DOHH2 (cell line): ENCODE results near the gene TSHZ2.

Source experiments
- H3F3A ChIP-seq: fragments of 200-600 bp; sonication (generic), shearing (Covaris generic); 2 replicates; pipeline ENCODE4 v1.6.0; 2016; ENCODE audit warnings: antibody characterized with exemption, mild to moderate bottlenecking; ENCODE audit not compliant: control insufficient read depth, insufficient read depth
- H3K27ac ChIP-seq: fragments of 200-600 bp; sonication (generic); 2 replicates; pipeline ENCODE4 v1.5.1; 2014; ENCODE audit warnings: low read depth, mild to moderate bottlenecking, low read length, moderate library complexity
- H3K27me3 ChIP-seq: fragments of 200-600 bp; sonication (generic); 2 replicates; pipeline ENCODE4 v1.6.1; 2014; ENCODE audit warnings: mild to moderate bottlenecking, low read length, mixed read lengths; ENCODE audit not compliant: control insufficient read depth
- H3K36me3 ChIP-seq: fragments of 200-600 bp; sonication (generic); 2 replicates; pipeline ENCODE4 v1.6.1; 2014; ENCODE audit warnings: mild to moderate bottlenecking, low read length, moderate library complexity, mixed read lengths; ENCODE audit not compliant: control insufficient read depth
- H3K4me1 ChIP-seq: fragments of 200-600 bp; sonication (generic); 2 replicates; pipeline ENCODE4 v1.6.1; 2014; ENCODE audit warnings: mild to moderate bottlenecking, low read length, mixed read lengths; ENCODE audit not compliant: control insufficient read depth
- H3K4me2 ChIP-seq: fragments of 200-600 bp; sonication (generic); 2 replicates; pipeline ENCODE4 v1.6.0; 2014; ENCODE audit warnings: mild to moderate bottlenecking, low read length, moderate library complexity
- H3K4me3 ChIP-seq: fragments of 200-600 bp; sonication (generic); 2 replicates; pipeline ENCODE4 v1.5.1; 2014; ENCODE audit warnings: mild to moderate bottlenecking, low read length, mixed read lengths
- H3K79me2 ChIP-seq: fragments of 200-600 bp; sonication (generic); 2 replicates; pipeline ENCODE4 v1.6.1; 2014; ENCODE audit warnings: mild to moderate bottlenecking, low read length, mixed read lengths; ENCODE audit not compliant: control insufficient read depth
- H3K9me2 ChIP-seq: fragments of 200-600 bp; sonication (generic); replicated peaks from 2 replicates; pipeline ENCODE4 v1.6.1; 2014; ENCODE audit warnings: mild to moderate bottlenecking, low read length, mixed read lengths; ENCODE audit not compliant: control insufficient read depth
- H3K9me3 ChIP-seq: fragments of 200-600 bp; sonication (generic); 2 replicates; pipeline ENCODE4 v1.6.1; 2014; ENCODE audit warnings: antibody characterized with exemption, low read length, mixed read lengths; ENCODE audit not compliant: control insufficient read depth, insufficient read depth
- H4K20me1 ChIP-seq: fragments of 200-600 bp; sonication (generic); 2 replicates; pipeline ENCODE4 v1.6.0; 2014; ENCODE audit warnings: low read depth, mild to moderate bottlenecking, antibody characterized with exemption, low read length, moderate library complexity; ENCODE audit not compliant: control insufficient read depth, insufficient read depth
- EZH2phosphoT487 ChIP-seq: fragments of 200-600 bp; sonication (generic); IDR thresholded peaks from 2 replicates; pipeline ENCODE4 v1.6.1; 2017; ENCODE audit warnings: borderline replicate concordance, mild to moderate bottlenecking, antibody characterized with exemption, low read length, moderate library complexity, mixed read lengths
- TF ChIP-seq, protein P1 (sequence below): fragments of 200-600 bp; sonication (generic); IDR thresholded peaks from one replicate; pipeline ENCODE4 v1.5.1; 2014; ENCODE audit warnings: antibody characterized with exemption, mild to moderate bottlenecking, low read depth, low read length; ENCODE audit not compliant: poor library complexity, severe bottlenecking

Gene TSHZ2

DNA sequence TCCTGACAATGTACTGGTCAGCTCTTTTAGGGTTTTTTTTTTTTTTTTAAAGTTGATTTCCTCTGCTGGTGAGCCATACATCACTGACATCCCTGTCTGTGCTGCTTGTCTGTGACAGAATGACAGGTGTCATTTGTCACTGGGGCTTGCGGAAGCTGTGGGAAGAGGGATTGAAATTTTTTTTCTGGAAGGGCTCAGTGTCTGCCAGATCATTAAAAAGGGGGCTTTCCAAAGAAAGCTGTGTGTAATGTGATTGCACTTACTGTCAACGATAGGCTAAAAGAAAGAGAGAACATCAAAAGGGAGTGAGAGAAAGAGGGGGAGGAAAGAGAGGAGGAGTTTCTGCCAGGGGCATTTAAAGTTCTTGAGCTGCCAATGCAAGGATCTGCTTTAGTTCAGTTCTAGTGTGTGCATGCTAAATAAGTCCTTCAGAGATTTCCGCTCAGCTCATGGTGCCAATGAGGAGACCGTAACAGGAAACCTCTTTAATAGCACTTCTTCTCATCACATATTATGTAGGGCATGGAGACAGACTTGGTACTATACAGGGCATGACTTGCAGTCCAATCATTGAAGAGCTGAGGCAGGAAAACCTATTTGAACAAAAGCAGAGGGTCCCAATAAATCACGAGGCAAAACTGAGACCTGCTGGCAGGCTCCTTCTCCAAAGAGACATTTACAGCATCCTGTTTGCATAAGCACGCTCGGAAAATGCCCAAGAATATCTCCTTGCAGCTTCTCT, 177.2 kb downstream of the TSHZ2 start:
- Histone ChIP-seq H3K36me3 (no peaks in the 10 kb centered on the region), H3K27ac (no peak overlapping the region), H3K4me1 (peaks cover 36% of the 10 kb centered on the region), H3K4me2 (peak overlapping the region; percentile 48), H3K27me3 (no peaks in the 10 kb centered on the region), H3K79me2 (no peaks in the 10 kb centered on the region), H4K20me1 (no peaks in the 10 kb centered on the region), H3F3A (no peaks in the 10 kb centered on the region), H3K9me3 (no peaks in the 10 kb centered on the region), H3K4me3 (peak overlapping the region; percentile 21), H3K9me2 (no peaks in the 10 kb centered on the region; the same call in 1 of the 2 replicates)
- TF ChIP-seq, protein P1, sequence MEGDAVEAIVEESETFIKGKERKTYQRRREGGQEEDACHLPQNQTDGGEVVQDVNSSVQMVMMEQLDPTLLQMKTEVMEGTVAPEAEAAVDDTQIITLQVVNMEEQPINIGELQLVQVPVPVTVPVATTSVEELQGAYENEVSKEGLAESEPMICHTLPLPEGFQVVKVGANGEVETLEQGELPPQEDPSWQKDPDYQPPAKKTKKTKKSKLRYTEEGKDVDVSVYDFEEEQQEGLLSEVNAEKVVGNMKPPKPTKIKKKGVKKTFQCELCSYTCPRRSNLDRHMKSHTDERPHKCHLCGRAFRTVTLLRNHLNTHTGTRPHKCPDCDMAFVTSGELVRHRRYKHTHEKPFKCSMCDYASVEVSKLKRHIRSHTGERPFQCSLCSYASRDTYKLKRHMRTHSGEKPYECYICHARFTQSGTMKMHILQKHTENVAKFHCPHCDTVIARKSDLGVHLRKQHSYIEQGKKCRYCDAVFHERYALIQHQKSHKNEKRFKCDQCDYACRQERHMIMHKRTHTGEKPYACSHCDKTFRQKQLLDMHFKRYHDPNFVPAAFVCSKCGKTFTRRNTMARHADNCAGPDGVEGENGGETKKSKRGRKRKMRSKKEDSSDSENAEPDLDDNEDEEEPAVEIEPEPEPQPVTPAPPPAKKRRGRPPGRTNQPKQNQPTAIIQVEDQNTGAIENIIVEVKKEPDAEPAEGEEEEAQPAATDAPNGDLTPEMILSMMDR: no peak
- no peak for TF ChIP-seq EZH2phosphoT487

DNA sequence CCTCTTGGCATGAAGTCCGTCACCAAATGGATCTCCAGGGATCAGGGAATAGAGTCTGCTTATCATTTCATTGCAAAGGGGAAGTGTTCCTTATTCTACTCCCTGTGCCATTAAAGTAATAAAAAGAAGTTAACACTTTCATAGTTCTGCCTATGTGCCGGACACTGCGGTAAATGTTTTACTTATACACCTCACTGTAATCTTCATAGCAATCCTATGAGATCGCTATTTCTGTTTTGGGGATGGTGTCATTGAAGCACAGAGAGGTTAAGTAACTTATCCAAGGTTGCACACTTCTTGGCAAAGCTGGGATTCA, 177.7 kb downstream of the TSHZ2 start:
- Histone ChIP-seq H3K4me1 (peaks cover 41% of the 10 kb centered on the region), H3K4me2 (peak overlapping the region; percentile 48), H3K4me3 (no peak overlapping the region), H3K79me2 (no peaks in the 10 kb centered on the region), H3F3A (no peaks in the 10 kb centered on the region), H3K9me2 (no peaks in the 10 kb centered on the region; the same call in 1 of the 2 replicates), H3K27ac (no peak overlapping the region), H3K27me3 (no peaks in the 10 kb centered on the region), H3K9me3 (no peaks in the 10 kb centered on the region), H3K36me3 (no peaks in the 10 kb centered on the region), H4K20me1 (no peaks in the 10 kb centered on the region)
- no peak for TF ChIP-seq EZH2phosphoT487
- TF ChIP-seq, protein P1: no peak

GRCh38 chr20:53150532-53150931, 178.4 kb downstream of the TSHZ2 start:
- no peak for TF ChIP-seq EZH2phosphoT487
- TF ChIP-seq, protein P1: no peak
- H3F3A ChIP-seq: no peaks in the 10 kb centered on the region
- no peaks in the 10 kb centered on the region for H3K27me3 ChIP-seq
- H4K20me1 ChIP-seq: no peaks in the 10 kb centered on the region
- no peak overlapping the region for H3K27ac ChIP-seq
- H3K36me3 ChIP-seq: no peaks in the 10 kb centered on the region
- no peak overlapping the region for H3K4me2 ChIP-seq
- peaks cover 41% of the 10 kb centered on the region for H3K4me1 ChIP-seq
- no peaks in the 10 kb centered on the region for H3K9me2 ChIP-seq
- no peaks in the 10 kb centered on the region for H3K9me3 ChIP-seq
- H3K4me3 ChIP-seq: no peak overlapping the region
- H3K79me2 ChIP-seq: no peaks in the 10 kb centered on the region
